PC-3 (cell line): ENCODE results near the gene ZNF502.

Source experiments
- CTCF ChIP-seq: fragments of 300-600 bp; sonication (generic); conservative IDR thresholded peaks from 2 replicates; pipeline ENCODE4 v1.5.1; 2017; ENCODE audit warnings: antibody characterized with exemption, low read depth, mild to moderate bottlenecking, low read length
- EZH2 ChIP-seq: fragments of 300-600 bp; sonication (generic); IDR thresholded peaks from one replicate; pipeline ENCODE4 v1.6.1; 2017; ENCODE audit warnings: antibody characterized with exemption, mild to moderate bottlenecking, low read length; ENCODE audit not compliant: unreplicated experiment
- EZH2phosphoT487 ChIP-seq: fragments of 300-600 bp; sonication (generic); IDR thresholded peaks from 2 replicates; pipeline ENCODE4 v1.6.1; 2018; ENCODE audit warnings: mild to moderate bottlenecking, antibody characterized with exemption, low read length, borderline replicate concordance

- TF ChIP-seq CTCF = no peak
- no peak for TF ChIP-seq EZH2phosphoT487
- no peak for TF ChIP-seq EZH2
Observed at GRCh38 chr3:44721231-44722102, 9.0 kb downstream of the ZNF502 start.
